ENCODE results near the gene SOD1. TPM values are rescaled to one million over a fixed set of nuclear protein-coding genes. Genes with fewer than 3 reads are reported as not detected.
"Not testable (repeated sequence)": the region's sequence is repeated elsewhere in the genome, so short reads cannot be mapped to it uniquely, and the experiment has no call there.

The SOD1 gene
- total and polyA plus RNA-seq, 2 donors (not counting 3 experiments of a cell fraction or from before 2014, with no cell fraction given) = 198 to 268 TPM

GRCh38 chr21:31629972-31630711, 29.4 kb upstream of the SOD1 start:
- Histone ChIP-seq H3K36me3 (ENCODE audit: control insufficient read depth in 2 of 2, extremely low read depth in 1 of 2, insufficient read depth in 2 of 2, low read length in 2 of 2) (no peaks in the 10 kb centered on the region), H3K79me2 (ENCODE audit: control insufficient read depth, insufficient read depth, low read length) (no peaks in the 10 kb centered on the region), H3K27ac (ENCODE audit: insufficient read depth, low read depth, low read length) (no peak overlapping the region), H3K9ac (replicated peaks; ENCODE audit: extremely low read depth, insufficient read depth, low read length) (no peak overlapping the region), H3K4me3 (replicated peaks in 1 of 3; ENCODE audit: insufficient read depth in 1 of 3, low read depth in 1 of 3, low read length in 3 of 3) (no peak overlapping the region), H3K9me1 (replicated peaks; ENCODE audit: control insufficient read depth, extremely low read depth, insufficient read depth, low read length) (no peaks in the 10 kb centered on the region), H4K20me1 (replicated peaks; ENCODE audit: control insufficient read depth, extremely low read depth, insufficient read depth, low read length) (no peaks in the 10 kb centered on the region), H3K27me3 (ENCODE audit: control insufficient read depth in 2 of 2, insufficient read depth in 2 of 2, low read length in 2 of 2) (no peaks in the 10 kb centered on the region), H3K4me1 (ENCODE audit: control insufficient read depth, extremely low read depth, insufficient read depth, low read length) (peaks cover 11% of the 10 kb centered on the region), H3K9me3 (replicated peaks; ENCODE audit: control insufficient read depth, insufficient read depth, low read length) (no peaks in the 10 kb centered on the region), H2AFZ (ENCODE audit: low read depth, low read length) (no peak overlapping the region), H3K4me2 (ENCODE audit: insufficient read depth, low read length) (peak overlapping the region; percentile 19)
- ChIA-PET POLR2A (interaction anchor here (0.6 kb wide), 1 partner anchor 64 kb away, joined by 6 read pairs; no protein-coding TSS in a partner anchor), CTCF (no interaction called here)
- dilution Hi-C loops (cut with MboI; ENCODE audit: extremely low pct_ligation_motif_present, low sequenced_read_pairs) (no loop called here), intact Hi-C loops (cut with micrococcal nuclease) (loop anchor here (1.0 kb wide), 1 partner anchor 29 kb away; the partner anchor contains the start of gene SOD1)
- DNase-seq (ENCODE audit: low read depth, low spot score) (peak; percentile 96), FAIRE-seq (peak; percentile 96)
- TF ChIP-seq FOS (IDR thresholded peaks at IDR 0.05; ENCODE audit: borderline replicate concordance, insufficient read depth, low read length) = peak; percentile 80
- no peak for TF ChIP-seq CTCF (IDR thresholded peaks at IDR 0.05; ENCODE audit: extremely low read depth in 1 of 2, insufficient read depth in 1 of 2, low read depth in 1 of 2, low read length in 2 of 2)
- peak; percentile 19 for TF ChIP-seq POLR2AphosphoS5 (IDR thresholded peaks at IDR 0.05; ENCODE audit: insufficient read depth, low read depth, low read length)
- TF ChIP-seq MYC (IDR thresholded peaks at IDR 0.05; ENCODE audit: low read depth, low read length) = no peak
- TF ChIP-seq GATA2 (IDR thresholded peaks at IDR 0.05; ENCODE audit: insufficient read depth, insufficient read length, low read depth, low read length) = no peak
- no peak for TF ChIP-seq EZH2 (IDR thresholded peaks at IDR 0.05; ENCODE audit: borderline replicate concordance, low read depth, low read length, severe bottlenecking)
- peak; percentile 68 for TF ChIP-seq JUN (IDR thresholded peaks at IDR 0.05; ENCODE audit: borderline replicate concordance, insufficient read depth, insufficient read length, low read depth)
- no peak for TF ChIP-seq POLR2A (IDR thresholded peaks at IDR 0.05; ENCODE audit: low read depth, low read length)
- BruUV-seq (replicated peaks) = no TSS peak

- intact Hi-C loops (cut with micrococcal nuclease); H3K27ac ChIP-seq (ENCODE audit: insufficient read depth, low read depth, low read length); CTCF ChIA-PET; H3K27me3 ChIP-seq (ENCODE audit: control insufficient read depth in 2 of 2, insufficient read depth in 2 of 2, low read length in 2 of 2); H3K36me3 ChIP-seq (ENCODE audit: control insufficient read depth in 2 of 2, extremely low read depth in 1 of 2, insufficient read depth in 2 of 2, low read length in 2 of 2); H3K4me2 ChIP-seq (ENCODE audit: insufficient read depth, low read length); H3K9me1 ChIP-seq (replicated peaks; ENCODE audit: control insufficient read depth, extremely low read depth, insufficient read depth, low read length); H3K9ac ChIP-seq (replicated peaks; ENCODE audit: extremely low read depth, insufficient read depth, low read length); FAIRE-seq; H3K79me2 ChIP-seq (ENCODE audit: control insufficient read depth, insufficient read depth, low read length); H3K9me3 ChIP-seq (replicated peaks; ENCODE audit: control insufficient read depth, insufficient read depth, low read length); POLR2A ChIA-PET; H2AFZ ChIP-seq (ENCODE audit: low read depth, low read length); dilution Hi-C loops (cut with MboI; ENCODE audit: extremely low pct_ligation_motif_present, low sequenced_read_pairs); BruUV-seq (replicated peaks); DNase-seq (ENCODE audit: low read depth, low spot score); H3K4me3 ChIP-seq (replicated peaks in 1 of 3; ENCODE audit: insufficient read depth in 1 of 3, low read depth in 1 of 3, low read length in 3 of 3); H4K20me1 ChIP-seq (replicated peaks; ENCODE audit: control insufficient read depth, extremely low read depth, insufficient read depth, low read length): not testable (repeated sequence)
- peaks cover 11% of the 10 kb centered on the region for H3K4me1 ChIP-seq (ENCODE audit: control insufficient read depth, extremely low read depth, insufficient read depth, low read length)
Measured at GRCh38 chr21:31631881-31632280, 27.6 kb upstream of the SOD1 start.

Data from endothelial cell of umbilical vein (primary cell).